A549 (cell line): Measurements from ENCODE around the gene TGFB1. TPM values are rescaled to one million over a fixed set of nuclear protein-coding genes. Genes with fewer than 3 reads are reported as not detected.
A peak's percentile ranks its signal among the peaks of the same experiment; 100 is the strongest.

Source experiments
- ATAC-seq, 2 experiments: fragments of 200-7000 bp in 1 of 2; fragments of >200 bp in 1 of 2; cut with Nextera tagmentation in 1 of 2; cut with Tn5 transposase in 1 of 2; 3 replicates each; pipeline versions ENCODE4 v1.8.0 to v1.9.1; 2018 to 2020; ENCODE audit warnings: mild to moderate bottlenecking in 1 of 2, moderate library complexity in 1 of 2
- CTCF ChIA-PET: fragments of 300-600 bp; sonication (Branson Sonifier 250); formaldehyde crosslinking; extraction: SDS; loops from one replicate; lab custom pipeline; 2021; ENCODE audit warnings: antibody characterized with exemption, inconsistent platforms; lab: Yijun Ruan, JAX
- POLR2A ChIA-PET: fragments of 350-600 bp; formaldehyde crosslinking; extraction: SDS; loops from one replicate; lab custom pipeline; 2021; ENCODE audit warnings: antibody characterized with exemption, inconsistent platforms; lab: Yijun Ruan, JAX
- DNase-seq, 2 experiments: peaks; one replicate each; pipeline versions ENCODE4 v3.0.0 to v3.0.0-alpha.2; 2011 to 2016; ENCODE audit warnings: low read depth in 1 of 2, low spot score in 1 of 2
- FAIRE-seq: peaks from 2 replicates; lab custom pipeline; 2011; peaks lifted over from hg19 to GRCh38; lab: Jason Lieb, UNC
- H3K27ac ChIP-seq, 2 experiments: fragments of >200 bp; sonication (Bioruptor Twin); formaldehyde crosslinking; 3 replicates each; pipeline ENCODE4 v1.5.1; 2016 to 2017
- H3K4me1 ChIP-seq: fragments of >200 bp; sonication (Bioruptor Twin); formaldehyde crosslinking; 3 replicates; pipeline ENCODE4 v1.6.1; 2016
- H3K4me2 ChIP-seq: fragments of >200 bp; sonication (Bioruptor Twin); formaldehyde crosslinking; 3 replicates; pipeline ENCODE4 v1.6.1; 2016
- H3K4me3 ChIP-seq: fragments of >200 bp; sonication (Bioruptor Twin); formaldehyde crosslinking; 3 replicates; pipeline ENCODE4 v1.5.1; 2016
- H3K9me3 ChIP-seq: fragments of >200 bp; sonication (Bioruptor Twin); formaldehyde crosslinking; 3 replicates; pipeline ENCODE4 v1.6.1; 2016
- ATOH8 ChIP-seq: fragments of 250-450 bp; sonication (Bioruptor Pico); IDR thresholded peaks from 2 replicates; pipeline ENCODE4 v1.5.0; 2020; ENCODE audit warnings: low read depth, mild to moderate bottlenecking, moderate library complexity
- BCL3 ChIP-seq: fragments of >200 bp; sonication (Bioruptor Twin); formaldehyde crosslinking; IDR thresholded peaks from 3 replicates; pipeline ENCODE4 v1.6.1; 2016
- CBX8 ChIP-seq: fragments of 200-600 bp; sonication (generic); IDR thresholded peaks from 2 replicates; pipeline ENCODE4 v1.6.1; 2016
- CTCF ChIP-seq: fragments of >200 bp; sonication (Bioruptor Twin); formaldehyde crosslinking; IDR thresholded peaks from 3 replicates; pipeline ENCODE4 v1.5.1; 2016
- EHMT2 ChIP-seq: fragments of 200-600 bp; sonication (generic); IDR thresholded peaks from 2 replicates; pipeline ENCODE4 v1.6.1; 2016; ENCODE audit warnings: antibody characterized with exemption, low read depth, mild to moderate bottlenecking, moderate library complexity
- ELK1 ChIP-seq: fragments of 150-350 bp; IDR thresholded peaks from 2 replicates; pipeline ENCODE4 v1.6.1; 2014; ENCODE audit warnings: low read depth, mild to moderate bottlenecking, low read length
- EP300 ChIP-seq, 2 experiments: fragments of >200 bp; sonication (Bioruptor Twin); formaldehyde crosslinking; IDR thresholded peaks; 2 replicates in 1 of 2; 3 replicates in 1 of 2; pipeline ENCODE4 v1.6.1; 2016 to 2017
- FOSB ChIP-seq: fragments of 250-450 bp; sonication (Bioruptor Pico); IDR thresholded peaks from 2 replicates; pipeline ENCODE4 v1.5.0; 2020; ENCODE audit warnings: mild to moderate bottlenecking, moderate library complexity
- FOSL2 ChIP-seq, 2 experiments: fragments of 450-650 bp in 1 of 2; fragments of >200 bp in 1 of 2; sonication (Bioruptor Twin) in 1 of 2; formaldehyde crosslinking; IDR thresholded peaks; 2 replicates each; pipeline versions ENCODE4 v1.5.0 to v1.6.1; 2016 to 2020; ENCODE audit warnings: mild to moderate bottlenecking in 1 of 2, moderate library complexity in 1 of 2
- GATA3 ChIP-seq: IDR thresholded peaks from 2 replicates; pipeline ENCODE4 v1.6.1; 2012; ENCODE audit warnings: borderline replicate concordance
- HOXA7 ChIP-seq: fragments of 250-450 bp; sonication (Bioruptor Pico); IDR thresholded peaks from 2 replicates; pipeline ENCODE4 v1.5.0; 2020; ENCODE audit warnings: mild to moderate bottlenecking, moderate library complexity
- KDM1A ChIP-seq: fragments of 200-600 bp; sonication (generic); IDR thresholded peaks from 2 replicates; pipeline ENCODE4 v1.6.1; 2016; ENCODE audit warnings: low read depth, mild to moderate bottlenecking
- MAFK ChIP-seq: fragments of 450-650 bp; IDR thresholded peaks from 2 replicates; pipeline ENCODE4 v1.6.1; 2014; ENCODE audit not compliant: partially characterized antibody
- MAZ ChIP-seq: fragments of 150-350 bp; IDR thresholded peaks from 2 replicates; pipeline ENCODE4 v1.6.1; 2014; ENCODE audit warnings: antibody characterized with exemption, low read depth, low read length, borderline replicate concordance
- MYC ChIP-seq: IDR thresholded peaks from 2 replicates; pipeline ENCODE4 v1.6.1; 2012; ENCODE audit warnings: mild to moderate bottlenecking, inconsistent platforms, low read length, improper control_type of control experiment, borderline replicate concordance
- NFE2L2 ChIP-seq: fragments of 150-350 bp; conservative IDR thresholded peaks from 2 replicates; pipeline ENCODE4 v1.6.1; 2014; ENCODE audit warnings: low read length
- PHF8 ChIP-seq: fragments of 200-600 bp; sonication (generic); IDR thresholded peaks from 2 replicates; pipeline ENCODE4 v1.6.1; 2016; ENCODE audit warnings: low read depth, mild to moderate bottlenecking, antibody characterized with exemption, moderate library complexity, borderline replicate concordance
- POLR2A ChIP-seq: IDR thresholded peaks from 2 replicates; pipeline ENCODE4 v1.6.1; 2012; ENCODE audit warnings: mild to moderate bottlenecking, low read length
- RARB ChIP-seq: fragments of 250-450 bp; sonication (Bioruptor Pico); IDR thresholded peaks from 2 replicates; pipeline ENCODE4 v1.8.0; 2021; ENCODE audit warnings: mild to moderate bottlenecking, moderate library complexity
- RCOR1 ChIP-seq: fragments of 150-350 bp; IDR thresholded peaks from 2 replicates; pipeline ENCODE4 v1.6.1; 2014; ENCODE audit warnings: antibody characterized with exemption, low read length, low read depth
- REST ChIP-seq: fragments of 200-600 bp; sonication (generic); IDR thresholded peaks from 2 replicates; pipeline ENCODE4 v1.6.1; 2016; ENCODE audit warnings: antibody characterized with exemption, mild to moderate bottlenecking, moderate library complexity
- RFX5 ChIP-seq: fragments of 450-650 bp; IDR thresholded peaks from 2 replicates; pipeline ENCODE4 v1.7.1; 2014; ENCODE audit warnings: antibody characterized with exemption, mild to moderate bottlenecking, moderate library complexity
- TFCP2L1 ChIP-seq: fragments of 250-450 bp; sonication (Bioruptor Pico); IDR thresholded peaks from 2 replicates; pipeline ENCODE4 v1.5.0; 2021; ENCODE audit warnings: mild to moderate bottlenecking
- TP53 ChIP-seq: fragments of 250-450 bp; sonication (Bioruptor Pico); IDR thresholded peaks from 2 replicates; pipeline ENCODE4 v1.5.0; 2021; ENCODE audit warnings: mild to moderate bottlenecking, moderate library complexity
- ZC3H11A ChIP-seq: fragments of 450-650 bp; IDR thresholded peaks from 2 replicates; pipeline ENCODE4 v1.6.1; 2014; ENCODE audit warnings: antibody characterized with exemption, mild to moderate bottlenecking
- ZFP36 ChIP-seq: fragments of 450-650 bp; IDR thresholded peaks from 2 replicates; pipeline ENCODE4 v1.6.1; 2014; ENCODE audit warnings: borderline replicate concordance; ENCODE audit not compliant: partially characterized antibody
- WGBS: methylation state at CpG from one replicate; pipeline ENCODE4 v1.1.6; 2017; ENCODE audit errors: missing lambda C conversion rate; 5-methylcytosine and 5-hydroxymethylcytosine counted together
- polyA plus RNA-seq, 4 experiments: library from polyadenylated mRNA; depleted of rRNA in 3 of 4; stranded (reverse); fragments of >200 nt; fragmentation: RNase III in 1 of 4; extraction: RNeasy Plus Mini Kit Qiagen cat#74134 plus additional on column Dnase treatment in 1 of 4; gene quantifications; 2 replicates in 3 of 4; 3 replicates in 1 of 4; pipeline ENCODE4 v1.2.3, GENCODE V29; 2011 to 2017

TGFB1 gene
- polyA plus RNA-seq, 2 of the 4 experiments (the other 2 are of a cell fraction), result 6.0 to 83.2 TPM

- FAIRE-seq (no peak), ATAC-seq (no peak), DNase-seq (no peak)
- TF ChIP-seq NFE2L2, result no peak
- TF ChIP-seq GATA3, result no peak
- TF ChIP-seq FOSL2 (IDR thresholded peaks at IDR 0.05), result no peak
- TF ChIP-seq FOSL2 (CRISPR knock-in tag; IDR thresholded peaks at IDR 0.05), result no peak
- no peak for TF ChIP-seq BCL3
- no peak for TF ChIP-seq CBX8
- no peak for TF ChIP-seq MYC
- no peak for TF ChIP-seq FOSB (CRISPR knock-in tag)
- TF ChIP-seq REST, result no peak
- TF ChIP-seq ATOH8 (CRISPR knock-in tag), result no peak
- TF ChIP-seq EP300 (IDR thresholded peaks at IDR 0.05), result no peak
- TF ChIP-seq MAZ, result no peak
- no peak for TF ChIP-seq KDM1A
- TF ChIP-seq RCOR1, result no peak
- H3K9me3 ChIP-seq, result no peaks in the 10 kb centered on the region
- H3K4me3 ChIP-seq, result no peak overlapping the region
- 91% methylated on average over 14 of the region's 14 CpGs for WGBS
- H3K27ac ChIP-seq, result no peak overlapping the region
- ChIA-PET CTCF (interaction anchor here (1.4 to 19.5 kb wide), 8 partner anchors 16 to 640 kb away, joined by 3 to 598 read pairs (median 99); partner anchors contain the start of genes HNRNPUL1 and TGFB1), POLR2A (no interaction called here)
- H3K4me1 ChIP-seq, result peaks cover 9% of the 10 kb centered on the region
- H3K4me2 ChIP-seq, result no peak overlapping the region
Measured at GRCh38 chr19:41303954-41304353, 49.8 kb downstream of the TGFB1 start.

- WGBS, result 94% methylated on average over 21 of the region's 21 CpGs
- ChIA-PET CTCF (interaction anchor here (0.6 to 29.1 kb wide), 15 partner anchors 0 to 687 kb away, joined by 3 to 598 read pairs (median 5); partner anchors contain the start of genes CCDC97 and HNRNPUL1), POLR2A (interaction anchor here (0.7 kb wide), 1 partner anchor 73 kb away, joined by 5 read pairs; no protein-coding TSS in a partner anchor)
- TF ChIP-seq EP300 (IDR thresholded peaks at IDR 0.05), result no peak
- no peak for TF ChIP-seq PHF8
- TF ChIP-seq RCOR1, result no peak
- TF ChIP-seq MAZ, result no peak
- no peak for TF ChIP-seq ATOH8 (CRISPR knock-in tag)
- TF ChIP-seq ZFP36, result no peak
- TF ChIP-seq POLR2A, result no peak
- TF ChIP-seq ELK1, result no peak
- no peak for TF ChIP-seq EHMT2
- TF ChIP-seq TFCP2L1 (CRISPR knock-in tag), result no peak
- TF ChIP-seq HOXA7, result no peak
- TF ChIP-seq CTCF, result no peak
- TF ChIP-seq RFX5, result no peak
- TF ChIP-seq ZC3H11A, result no peak
- TF ChIP-seq TP53 (CRISPR knock-in tag), result no peak
- TF ChIP-seq CBX8, result no peak
- no peak for TF ChIP-seq RARB (CRISPR knock-in tag)
- TF ChIP-seq MAFK, result no peak
Measured at GRCh38 chr19:41302624-41303351, 50.9 kb downstream of the TGFB1 start.

More at GRCh38 chr19:41302624-41303351, 50.9 kb downstream of the TGFB1 start:
- no peak overlapping the region for H3K4me2 ChIP-seq
- H3K9me3 ChIP-seq, result no peaks in the 10 kb centered on the region
- no peak overlapping the region for H3K27ac ChIP-seq
- FAIRE-seq, result peak; percentile 65
- DNase-seq, result no peak
- no peak overlapping the region for H3K4me3 ChIP-seq
- H3K4me1 ChIP-seq, result no peaks in the 10 kb centered on the region; the same call in 2 of the 3 replicates
- no peak for ATAC-seq
